Measurements from ENCODE around the gene GPS1. TPM values are rescaled to one million over a fixed set of nuclear protein-coding genes. Genes with fewer than 3 reads are reported as not detected.

GPS1 gene
- total RNA-seq, 1 donor from 2014 or later = 105 TPM

DNA sequence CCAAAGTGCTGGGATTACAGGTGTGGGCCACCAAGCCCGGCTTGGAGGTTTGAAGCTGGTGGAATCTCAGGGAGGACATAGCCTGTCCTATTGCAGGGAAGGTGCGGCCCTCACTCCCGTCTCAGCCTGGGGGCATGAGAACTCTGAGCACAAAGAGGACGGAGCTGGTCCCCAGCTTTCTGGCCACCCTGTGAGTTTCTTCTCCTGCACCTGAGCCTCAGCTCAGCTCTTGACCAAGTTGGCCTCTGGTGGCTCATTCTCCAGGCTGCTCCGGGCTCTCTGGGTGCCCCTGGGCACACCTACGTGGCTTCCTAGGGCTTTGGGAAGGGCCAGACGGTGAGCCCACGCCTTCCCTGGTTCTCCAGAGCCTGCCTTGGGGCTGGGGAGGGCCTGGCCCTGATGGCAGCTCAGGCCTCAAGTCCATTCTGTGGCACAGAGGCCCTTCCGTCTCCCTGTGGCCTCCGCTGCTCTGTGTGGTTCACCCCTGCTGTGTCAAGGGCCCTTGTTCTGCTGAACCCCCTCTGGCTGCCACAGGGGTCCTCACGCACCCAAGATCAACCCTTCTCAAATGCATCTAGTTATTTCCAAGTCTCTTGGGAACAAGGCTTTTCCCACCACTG, 53.2 kb downstream of the GPS1 start:
- DNase-seq (ENCODE audit: low read depth) = no peak
- TF ChIP-seq, protein P1, sequence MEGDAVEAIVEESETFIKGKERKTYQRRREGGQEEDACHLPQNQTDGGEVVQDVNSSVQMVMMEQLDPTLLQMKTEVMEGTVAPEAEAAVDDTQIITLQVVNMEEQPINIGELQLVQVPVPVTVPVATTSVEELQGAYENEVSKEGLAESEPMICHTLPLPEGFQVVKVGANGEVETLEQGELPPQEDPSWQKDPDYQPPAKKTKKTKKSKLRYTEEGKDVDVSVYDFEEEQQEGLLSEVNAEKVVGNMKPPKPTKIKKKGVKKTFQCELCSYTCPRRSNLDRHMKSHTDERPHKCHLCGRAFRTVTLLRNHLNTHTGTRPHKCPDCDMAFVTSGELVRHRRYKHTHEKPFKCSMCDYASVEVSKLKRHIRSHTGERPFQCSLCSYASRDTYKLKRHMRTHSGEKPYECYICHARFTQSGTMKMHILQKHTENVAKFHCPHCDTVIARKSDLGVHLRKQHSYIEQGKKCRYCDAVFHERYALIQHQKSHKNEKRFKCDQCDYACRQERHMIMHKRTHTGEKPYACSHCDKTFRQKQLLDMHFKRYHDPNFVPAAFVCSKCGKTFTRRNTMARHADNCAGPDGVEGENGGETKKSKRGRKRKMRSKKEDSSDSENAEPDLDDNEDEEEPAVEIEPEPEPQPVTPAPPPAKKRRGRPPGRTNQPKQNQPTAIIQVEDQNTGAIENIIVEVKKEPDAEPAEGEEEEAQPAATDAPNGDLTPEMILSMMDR (conservative IDR thresholded peaks at IDR 0.05; ENCODE audit: low read depth, low read length) = no peak
- no peak overlapping the region for H3K4me3 ChIP-seq (ENCODE audit: low read depth, low read length)

DNA sequence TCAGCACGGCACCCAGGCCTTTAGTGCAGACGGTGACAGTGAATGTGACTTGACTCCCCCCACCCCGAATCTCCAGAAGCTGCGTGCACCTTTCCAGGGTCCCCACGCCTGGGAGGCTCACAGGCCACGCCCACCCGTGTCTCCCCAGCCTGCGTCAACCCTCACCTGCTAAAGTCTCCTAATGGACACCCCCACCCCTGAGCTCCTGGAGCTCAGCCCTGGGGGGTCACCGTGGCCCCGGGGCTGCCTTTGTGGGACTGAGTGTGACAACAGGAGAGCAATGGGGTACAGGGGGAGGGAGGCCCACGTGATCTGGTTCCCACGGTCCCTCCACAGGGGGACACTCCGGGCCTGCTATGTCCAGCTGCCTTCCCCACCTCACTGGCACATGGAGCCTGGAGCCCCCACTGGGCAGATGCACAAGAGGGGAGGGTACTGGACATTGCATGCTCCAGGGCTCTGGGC, 53.8 kb downstream of the GPS1 start:
- no peak for DNase-seq (ENCODE audit: low read depth)
- TF ChIP-seq, protein P1 (conservative IDR thresholded peaks at IDR 0.05; ENCODE audit: low read depth, low read length) = no peak
- no peak overlapping the region for H3K4me3 ChIP-seq (ENCODE audit: low read depth, low read length)

DNA sequence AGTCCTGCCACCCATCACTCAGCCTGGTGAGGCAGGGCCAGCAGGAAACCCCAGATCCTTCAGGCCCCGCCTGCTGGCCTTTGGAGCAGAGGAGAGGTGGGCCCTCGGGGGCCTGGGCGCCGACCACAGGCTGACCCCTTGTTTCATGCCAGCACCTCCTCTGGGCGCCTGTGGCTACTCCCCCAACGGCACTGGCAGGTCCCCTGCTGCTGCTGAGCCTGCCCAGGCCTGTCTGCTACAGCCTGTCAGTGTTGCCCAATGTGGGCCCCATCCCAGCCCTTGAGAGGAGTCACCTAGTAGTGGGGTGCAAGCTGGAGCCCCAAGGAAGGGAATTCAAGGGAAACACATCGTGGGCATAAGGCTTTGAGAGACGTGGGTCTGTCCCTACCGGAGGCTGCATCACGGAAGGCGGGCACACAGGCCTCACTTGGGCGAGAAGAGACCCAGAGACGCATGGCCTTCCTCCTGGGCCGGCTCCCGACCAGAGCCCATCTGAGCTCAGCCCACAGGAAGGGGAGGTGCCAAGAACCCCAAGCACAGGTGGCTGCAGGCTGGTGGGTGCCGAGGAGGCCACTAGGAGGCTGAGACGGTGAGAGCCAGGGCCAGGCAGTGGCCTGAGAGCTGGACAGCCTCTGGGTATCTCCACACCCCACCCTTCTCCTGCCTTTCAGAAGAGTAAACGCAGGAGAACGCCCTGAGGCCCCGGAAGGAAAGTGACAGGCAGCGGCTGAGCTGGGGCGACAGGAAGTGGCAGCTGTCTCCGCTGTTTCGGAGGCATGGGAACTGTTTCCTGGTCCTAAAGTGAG, 54.4 kb downstream of the GPS1 start:
- DNase-seq (ENCODE audit: low read depth) = no peak
- TF ChIP-seq, protein P1 (conservative IDR thresholded peaks at IDR 0.05; ENCODE audit: low read depth, low read length) = peak; percentile 30
- H3K4me3 ChIP-seq (ENCODE audit: low read depth, low read length) = no peak overlapping the region

DNA sequence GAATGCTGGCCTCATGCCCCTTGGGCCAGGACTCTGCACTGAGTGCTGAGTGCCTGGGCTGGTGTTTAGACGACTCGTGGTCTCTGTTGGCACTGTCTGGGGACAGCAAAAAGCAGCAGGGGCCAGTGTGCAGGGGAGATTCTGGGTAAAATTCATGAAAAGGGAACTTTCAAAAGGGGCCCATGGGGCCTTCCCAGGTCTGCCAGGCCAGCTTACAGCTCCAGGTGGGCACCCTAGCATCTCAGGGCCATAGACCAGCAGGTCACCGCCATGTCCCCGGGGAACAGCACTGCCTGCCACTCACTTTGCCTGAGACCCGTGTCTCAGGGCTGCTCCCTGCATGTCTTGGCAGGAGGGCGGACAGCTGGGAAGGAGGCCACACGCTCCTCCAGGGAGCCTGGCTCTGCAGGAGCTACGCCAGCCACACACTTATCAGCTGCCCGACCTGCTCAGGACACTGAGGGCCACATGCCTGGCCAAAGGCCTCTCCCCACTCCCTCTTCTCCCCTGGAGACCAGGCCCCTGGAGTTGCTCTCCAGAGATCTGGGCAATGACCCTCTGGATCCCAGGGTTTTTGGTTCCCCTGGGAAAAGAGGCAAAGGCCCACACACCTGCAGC, 55.1 kb downstream of the GPS1 start:
- H3K4me3 ChIP-seq (ENCODE audit: low read depth, low read length) = no peak overlapping the region
- DNase-seq (ENCODE audit: low read depth) = no peak
- TF ChIP-seq, protein P1 (conservative IDR thresholded peaks at IDR 0.05; ENCODE audit: low read depth, low read length) = no peak

Other genes starting within 250 kb of the GPS1 start
- gene GCGR, start 247.7 kb upstream of the GPS1 start, total RNA-seq = not detected in 2 replicates
- 111 and 153 TPM in 2 replicates for gene MCRIP1, start 218.6 kb upstream of the GPS1 start, total RNA-seq
- gene PPP1R27, start 216.8 kb upstream of the GPS1 start, total RNA-seq = 0.17 and 0.36 TPM in 2 replicates
- 932 and 1,272 TPM in 2 replicates for gene P4HB, start 191.4 kb upstream of the GPS1 start, total RNA-seq
- gene ARHGDIA, start 180.6 kb upstream of the GPS1 start, total RNA-seq = 272 and 414 TPM in 2 replicates
- 179 and 367 TPM in 2 replicates for gene ALYREF, start 160.3 kb upstream of the GPS1 start, total RNA-seq
- 280 and 313 TPM in 2 replicates for gene ANAPC11, start 160.2 kb upstream of the GPS1 start, total RNA-seq
- 0.58 and 2.6 TPM in 2 replicates for gene NPB, start 149.7 kb upstream of the GPS1 start, total RNA-seq
- gene PCYT2, start 140.5 kb upstream of the GPS1 start, total RNA-seq = 24.3 and 95.4 TPM in 2 replicates
- gene SIRT7, start 133.7 kb upstream of the GPS1 start, total RNA-seq = 28.5 and 38.1 TPM in 2 replicates
- gene MAFG, start 124.2 kb upstream of the GPS1 start, total RNA-seq = 16.1 and 18.5 TPM in 2 replicates
- 54.3 and 109 TPM in 2 replicates for gene PYCR1, start 114.6 kb upstream of the GPS1 start, total RNA-seq
- gene MYADML2, start 104.7 kb upstream of the GPS1 start, total RNA-seq = not detected in 2 replicates
- not detected in 2 replicates for gene NOTUM, start 90.7 kb upstream of the GPS1 start, total RNA-seq
- gene ASPSCR1, start 74.3 kb upstream of the GPS1 start, total RNA-seq = 20.1 and 22.7 TPM in 2 replicates
- gene CENPX, start 29.0 kb upstream of the GPS1 start, total RNA-seq = 158 and 228 TPM in 2 replicates
- gene LRRC45, start 28.6 kb upstream of the GPS1 start, total RNA-seq = 44.5 and 44.6 TPM in 2 replicates
- 52.9 and 60.0 TPM in 2 replicates for gene RAC3, start 20.2 kb upstream of the GPS1 start, total RNA-seq
- gene DCXR, start 14.2 kb upstream of the GPS1 start, total RNA-seq = 85.4 and 93.1 TPM in 2 replicates
- 35.8 and 38.8 TPM in 2 replicates for gene RFNG, start 87 bp upstream of the GPS1 start, total RNA-seq
- 126 and 154 TPM in 2 replicates for gene DUS1L, start 13.9 kb downstream of the GPS1 start, total RNA-seq
- gene FASN, start 46.3 kb downstream of the GPS1 start, total RNA-seq = 94.7 and 224 TPM in 2 replicates
- 10.5 and 10.8 TPM in 2 replicates for gene CCDC57, start 160.9 kb downstream of the GPS1 start, total RNA-seq
- gene SLC16A3, start 177.1 kb downstream of the GPS1 start, total RNA-seq = 169 and 190 TPM in 2 replicates
- gene CSNK1D, start 221.8 kb downstream of the GPS1 start, total RNA-seq = 32.0 and 54.1 TPM in 2 replicates